ENCODE results near the gene SPATA13.

The SPATA13 gene

DNA sequence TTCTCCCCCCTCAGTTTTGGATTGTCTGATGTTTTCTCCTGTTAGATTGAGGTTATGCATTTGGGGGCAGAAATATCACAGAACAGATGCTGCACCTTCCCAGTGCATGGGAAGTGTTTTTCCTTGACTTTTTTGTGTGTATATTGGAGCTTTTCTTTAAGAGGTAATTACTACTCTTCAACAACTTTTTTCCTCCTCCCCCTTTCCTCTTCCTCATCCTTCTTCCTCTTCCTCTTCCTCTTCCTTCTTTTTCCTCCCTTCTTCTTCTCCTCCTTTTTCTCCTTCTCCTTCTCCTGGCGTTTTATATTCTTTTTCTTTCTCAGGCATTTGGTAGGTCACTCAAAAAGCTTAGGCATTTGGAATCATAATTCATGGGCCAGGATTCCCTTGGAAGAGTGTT is 18.1 kb upstream of the SPATA13 start:
- no peak for DNase-seq

DNA sequence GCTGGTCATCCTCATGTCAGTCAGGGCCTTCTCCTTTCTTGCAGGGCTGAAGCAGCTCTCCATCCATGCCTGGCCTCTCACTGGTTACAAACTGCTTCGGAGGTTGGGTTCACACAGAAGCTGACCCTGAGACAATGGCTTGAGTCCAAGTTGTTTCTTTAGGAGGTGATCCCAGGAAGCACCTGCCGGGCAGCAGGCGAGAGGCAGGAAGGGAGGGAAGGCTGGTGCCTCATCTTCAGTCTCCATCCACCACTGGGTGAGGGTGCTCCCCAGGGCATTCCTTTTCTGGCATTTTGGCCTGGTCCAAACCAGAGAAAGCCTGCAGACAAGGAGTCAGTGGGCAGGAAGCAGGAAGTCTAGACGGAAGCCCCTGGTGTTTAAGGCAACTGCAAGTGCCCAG is 17.6 kb upstream of the SPATA13 start:
- DNase-seq: no peak

- DNase-seq: no peak
Observed at GRCh38 chr13:24145240-24145639, 15.3 kb upstream of the SPATA13 start.

DNA sequence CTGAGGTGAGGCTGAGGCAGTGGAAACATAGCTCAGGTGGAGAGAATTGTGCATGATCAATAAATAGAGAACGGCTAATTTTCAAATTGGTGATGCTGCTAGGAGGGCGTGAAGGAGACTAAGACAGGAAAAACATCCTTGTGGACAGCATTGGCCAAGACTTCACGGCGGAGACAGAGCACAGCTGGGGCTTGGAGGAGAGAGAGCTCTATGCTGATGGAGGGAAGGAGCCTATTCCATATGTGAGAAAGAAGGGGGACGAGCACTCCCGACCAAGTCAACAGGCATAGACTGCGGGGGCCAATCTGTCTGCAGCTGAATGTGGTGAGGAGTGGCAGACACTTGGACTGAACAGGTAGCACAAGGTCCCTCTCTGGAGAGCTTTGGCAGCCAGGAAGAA is 14.8 kb upstream of the SPATA13 start:
- DNase-seq: no peak

- no peak for DNase-seq
Observed at GRCh38 chr13:24146961-24147569, 13.5 kb upstream of the SPATA13 start.

DNA sequence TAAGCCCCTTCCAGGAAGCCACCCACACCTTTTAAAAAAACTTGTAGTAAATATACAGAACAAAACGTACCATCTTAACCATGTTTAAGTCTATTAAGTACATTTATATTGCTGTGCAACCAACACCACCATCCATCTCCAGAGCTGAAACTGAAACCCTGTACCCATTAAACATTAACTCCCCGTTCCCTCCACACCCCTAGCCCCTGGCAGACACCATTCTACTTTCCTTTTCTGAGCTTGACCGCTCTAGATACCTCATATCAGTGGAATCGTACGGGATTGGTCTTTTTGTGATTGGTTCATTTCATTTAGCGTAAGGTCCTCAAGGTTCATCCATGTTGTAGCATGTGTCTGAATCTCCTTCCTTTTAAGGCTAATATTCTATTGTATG is 13.0 kb upstream of the SPATA13 start:
- no peak for DNase-seq

- no peak for DNase-seq
Observed at GRCh38 chr13:24148414-24149235, 11.9 kb upstream of the SPATA13 start.

DNA sequence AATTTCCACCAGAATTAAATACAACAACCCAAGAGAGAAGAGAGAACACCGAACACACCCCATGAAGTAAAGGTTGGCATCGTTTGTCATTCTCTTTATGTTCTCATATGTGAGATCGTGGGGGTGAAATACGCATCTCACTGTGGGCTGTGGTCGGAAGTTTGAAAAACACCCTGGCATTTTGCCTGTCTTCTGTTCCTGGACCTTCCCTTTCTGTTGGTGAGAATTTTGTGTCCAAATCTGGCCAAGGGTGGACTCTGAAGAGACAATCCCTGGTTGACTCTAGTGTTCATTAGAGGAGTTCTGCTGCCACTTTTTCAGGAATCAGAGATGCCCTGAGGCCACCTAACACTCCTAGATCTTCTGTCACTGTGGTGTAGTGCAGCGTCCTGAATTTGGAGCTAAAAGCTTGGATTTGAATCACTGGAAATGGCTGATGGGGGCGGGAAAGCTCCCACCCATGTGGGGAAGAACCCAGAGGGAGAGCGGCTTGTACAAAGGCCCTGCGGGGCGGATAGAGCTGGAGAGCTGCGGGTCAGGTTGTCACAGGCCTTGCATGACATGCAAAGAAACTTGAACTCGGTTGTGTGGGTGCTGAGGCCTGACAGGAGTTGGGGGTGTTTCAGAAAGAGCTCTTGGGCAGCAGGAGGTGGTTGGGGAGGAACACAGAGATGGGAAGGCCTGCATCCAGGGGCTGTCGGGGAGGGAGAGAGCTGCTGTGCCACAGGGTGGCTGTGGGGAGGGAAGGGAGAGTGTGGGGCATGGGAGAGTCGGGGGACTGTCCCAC is 11.1 kb upstream of the SPATA13 start:
- no peak for DNase-seq

- no peak for DNase-seq
Observed at GRCh38 chr13:24150572-24150971, 9.9 kb upstream of the SPATA13 start.

- no peak for DNase-seq
Observed at GRCh38 chr13:24151864-24152263, 8.7 kb upstream of the SPATA13 start.

GRCh38 chr13:24152292-24153214 is 8.0 kb upstream of the SPATA13 start:
- DNase-seq: no peak

DNA sequence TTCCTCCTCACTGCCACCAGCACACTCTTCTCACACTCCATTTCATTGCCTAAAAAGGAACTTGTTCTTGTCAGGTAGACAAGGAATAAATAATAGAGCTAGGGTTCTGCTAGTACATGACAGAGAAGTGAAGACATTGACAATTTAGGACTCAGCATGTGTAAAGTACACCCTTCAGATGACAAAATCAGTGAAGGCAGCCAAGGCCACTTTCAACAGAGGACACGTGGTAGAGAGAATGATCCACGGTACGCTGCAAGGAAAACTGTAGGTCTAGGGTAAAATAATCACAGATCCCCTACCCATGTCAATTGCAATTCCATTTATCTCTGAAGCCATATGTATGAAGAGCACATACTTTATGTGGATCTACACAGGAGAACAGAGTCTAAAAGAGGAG is 7.2 kb upstream of the SPATA13 start:
- DNase-seq: no peak

- no peak for DNase-seq
Observed at GRCh38 chr13:24153979-24154701, 6.4 kb upstream of the SPATA13 start.

- DNase-seq: no peak
Observed at GRCh38 chr13:24159357-24159756, 1.2 kb upstream of the SPATA13 start.

DNA sequence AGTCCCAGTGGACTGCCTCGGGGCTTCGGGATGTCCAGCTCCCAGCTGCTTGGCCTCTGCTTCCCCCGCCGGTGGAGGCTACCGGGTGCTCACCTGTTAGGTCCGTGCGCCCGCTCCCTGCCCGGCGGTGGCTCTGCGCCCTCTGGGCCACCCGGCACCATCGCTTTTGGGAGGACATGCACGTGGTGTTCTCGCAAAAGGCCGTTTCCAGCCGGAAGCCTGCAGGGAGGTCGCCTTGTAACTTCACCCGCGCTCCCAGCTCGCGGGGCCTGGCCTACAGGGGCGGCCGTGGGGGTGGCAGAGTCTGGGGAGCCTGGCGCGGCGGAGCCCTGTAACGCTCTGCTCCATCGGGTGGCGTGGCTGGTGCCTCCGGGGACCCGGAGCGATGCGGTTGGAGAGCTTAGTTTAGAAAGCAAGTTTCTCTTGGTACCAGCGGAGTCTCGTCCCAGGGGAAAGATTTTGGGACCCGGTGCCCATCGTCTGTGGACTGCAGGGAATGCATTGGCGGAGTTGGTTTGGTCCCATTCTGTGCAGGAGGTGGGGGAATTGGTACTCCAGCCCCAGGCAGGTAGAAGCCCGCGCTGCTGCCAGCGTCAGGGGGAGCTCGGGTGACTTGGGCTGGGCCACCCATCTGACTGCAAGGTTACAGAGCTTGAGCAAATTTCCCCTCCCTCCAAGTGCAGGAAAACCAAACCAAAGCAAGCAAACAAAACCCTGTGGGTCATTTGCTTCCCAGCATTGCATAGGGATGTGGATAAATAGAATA is 673 bp downstream of the SPATA13 start:
- peak; percentile 36 to 41 for DNase-seq

DNA sequence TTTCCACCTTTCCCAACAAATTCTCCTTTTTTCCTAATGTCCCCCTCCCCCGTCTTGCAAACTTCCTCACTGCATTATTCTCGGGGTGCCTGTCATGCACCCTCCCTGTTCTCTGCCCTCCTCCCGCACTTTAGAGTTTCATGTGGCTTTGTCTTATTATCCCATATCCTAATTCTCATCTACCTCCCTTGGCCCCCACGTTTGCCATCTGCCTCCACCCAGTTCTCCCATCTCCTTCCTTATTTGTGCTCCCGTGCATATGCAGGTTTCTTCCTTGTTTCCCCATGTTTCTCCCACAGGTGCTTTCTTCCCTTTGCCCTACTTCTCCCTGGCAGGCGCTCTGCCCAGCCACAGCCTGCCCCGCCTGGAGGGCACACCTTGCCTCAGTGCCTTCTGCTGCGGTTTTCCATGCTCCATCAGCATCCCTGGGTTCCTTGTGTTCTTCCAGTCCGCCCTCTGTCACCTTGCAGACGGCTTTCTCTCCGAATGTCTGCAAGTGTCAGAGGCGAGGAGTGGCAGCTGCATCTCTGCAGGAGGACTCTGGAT is 1.5 kb downstream of the SPATA13 start:
- DNase-seq: no peak

GRCh38 chr13:24162604-24163003 is 2.1 kb downstream of the SPATA13 start:
- DNase-seq: no peak

DNA sequence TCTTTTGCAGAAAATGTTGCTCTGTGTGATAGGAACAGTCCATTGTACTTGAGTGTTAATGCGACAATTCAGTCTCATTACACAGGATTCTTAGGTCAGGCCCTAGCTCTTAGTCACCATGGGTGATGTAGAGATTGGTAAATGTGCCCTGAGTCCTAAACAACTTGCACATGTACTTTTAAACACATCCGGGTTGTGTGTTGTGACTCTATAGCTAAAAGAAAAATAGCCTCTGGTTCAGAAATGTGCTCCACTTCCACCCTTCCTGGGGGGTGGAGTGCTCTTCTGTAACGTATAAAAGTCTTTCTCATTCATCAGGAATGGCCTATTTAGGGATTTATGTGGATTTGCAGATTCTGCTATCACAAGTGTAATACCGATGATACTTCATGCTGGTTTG is 5.2 kb downstream of the SPATA13 start:
- no peak for DNase-seq

GRCh38 chr13:24166561-24166960 is 6.0 kb downstream of the SPATA13 start:
- DNase-seq: no peak

- DNase-seq: no peak
Observed at GRCh38 chr13:24167666-24168391, 7.3 kb downstream of the SPATA13 start.
